HG03442 (cell line): ENCODE data around the gene CCNJ.
A peak's percentile ranks its signal among the peaks of the same experiment; 100 is the strongest.

Experiments used
- ATAC-seq: cut with Tn5 transposase; IDR thresholded peaks from one replicate; pipeline ENCODE4 v1.9.1; 2021; ENCODE audit warnings: mild to moderate bottlenecking, moderate library complexity; ENCODE audit not compliant: unreplicated experiment

Gene CCNJ

DNA sequence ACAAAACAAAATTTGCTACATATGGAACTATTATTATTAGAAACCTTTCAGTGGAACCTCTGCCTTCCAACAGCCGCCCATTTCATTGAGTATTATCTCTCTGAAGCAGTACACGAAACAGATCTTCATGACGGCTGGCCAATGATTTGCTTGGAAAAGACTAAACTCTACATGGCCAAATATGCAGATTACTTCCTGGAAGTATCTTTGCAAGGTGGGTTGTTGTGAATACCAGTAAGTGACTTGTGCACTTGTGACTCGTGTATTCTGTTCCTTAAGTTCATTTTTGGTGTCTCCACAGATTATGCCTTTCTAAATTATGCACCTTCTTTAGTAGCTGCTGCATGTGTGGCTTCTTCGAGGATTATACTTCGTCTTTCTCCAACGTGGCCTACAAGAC is 13.4 kb downstream of the CCNJ start:
- ATAC-seq, result no peak

DNA sequence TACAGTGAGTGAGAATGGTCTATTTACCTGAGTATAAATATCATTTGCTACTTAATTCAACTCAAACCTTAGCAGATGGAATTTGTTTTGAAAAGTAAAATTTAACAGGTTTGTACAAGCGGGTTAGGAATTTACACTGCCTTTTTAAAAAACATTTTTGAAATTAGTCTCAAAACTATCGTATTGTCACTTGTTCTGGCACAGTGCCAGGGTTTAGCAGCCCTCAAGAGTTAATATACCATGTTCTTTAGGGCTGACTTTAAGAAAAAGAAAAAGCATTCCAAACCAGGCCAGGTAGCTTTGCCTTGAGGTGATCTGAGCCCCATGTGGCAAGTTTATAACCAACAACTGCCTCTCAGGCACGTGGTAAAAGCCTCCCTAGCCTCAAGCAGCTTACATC is 17.8 kb downstream of the CCNJ start:
- no peak for ATAC-seq

DNA sequence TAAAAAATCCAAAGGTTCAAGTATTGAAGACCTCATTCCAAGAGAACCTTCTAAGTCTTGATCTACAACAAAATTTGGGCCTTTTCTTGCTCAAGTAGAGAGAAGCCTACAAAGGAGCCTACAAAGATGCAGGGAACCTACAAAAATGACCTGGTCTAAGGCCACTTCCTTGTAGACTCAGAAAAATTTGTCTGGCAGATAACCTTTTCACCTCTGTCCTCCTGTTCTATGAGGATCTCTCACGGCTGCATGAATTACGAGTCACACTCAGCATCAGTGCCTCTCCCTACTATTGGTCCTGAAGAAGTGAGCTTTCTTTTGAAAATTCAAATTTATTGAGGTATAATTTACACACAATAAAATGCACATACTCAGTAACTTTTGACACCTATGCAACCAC is 29.3 kb downstream of the CCNJ start:
- ATAC-seq, result no peak

DNA sequence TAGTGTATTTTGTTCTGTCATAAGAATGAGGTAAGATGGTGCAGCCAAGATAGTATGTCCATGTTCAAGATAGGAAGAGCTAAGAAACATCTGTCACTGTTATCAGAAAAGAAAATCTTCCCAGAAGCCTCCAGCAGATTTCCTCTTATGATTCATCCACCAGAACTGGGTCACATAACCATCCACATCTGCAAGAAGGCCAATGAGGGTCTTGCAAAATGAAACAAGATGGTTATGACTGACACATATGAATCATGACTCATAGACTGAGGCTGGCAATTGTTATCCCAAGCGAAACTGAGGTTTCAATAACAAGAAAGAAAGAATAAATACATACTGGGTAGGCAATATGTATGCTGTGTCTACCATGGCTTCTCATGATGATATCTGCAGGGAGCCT is 30.3 kb downstream of the CCNJ start:
- no peak for ATAC-seq

DNA sequence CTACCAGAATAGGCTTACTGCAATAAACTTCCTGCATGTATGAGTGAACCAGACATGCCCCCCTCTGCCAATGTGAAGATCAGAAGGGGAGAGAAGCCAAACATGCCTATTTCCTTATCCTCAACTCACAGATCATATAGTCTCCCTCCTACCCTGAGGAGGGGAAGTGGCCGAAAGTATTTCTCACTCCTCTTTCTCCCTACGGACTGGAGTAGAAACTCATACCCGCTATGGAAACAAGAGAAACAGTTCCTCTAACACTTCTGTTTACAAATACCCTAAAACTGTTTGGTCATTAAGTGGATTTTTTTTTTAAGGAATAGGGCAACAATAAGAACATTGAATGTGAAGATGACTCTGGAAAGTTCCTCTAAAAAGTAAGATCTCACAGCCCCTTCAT is 31.4 kb downstream of the CCNJ start:
- no peak for ATAC-seq

DNA sequence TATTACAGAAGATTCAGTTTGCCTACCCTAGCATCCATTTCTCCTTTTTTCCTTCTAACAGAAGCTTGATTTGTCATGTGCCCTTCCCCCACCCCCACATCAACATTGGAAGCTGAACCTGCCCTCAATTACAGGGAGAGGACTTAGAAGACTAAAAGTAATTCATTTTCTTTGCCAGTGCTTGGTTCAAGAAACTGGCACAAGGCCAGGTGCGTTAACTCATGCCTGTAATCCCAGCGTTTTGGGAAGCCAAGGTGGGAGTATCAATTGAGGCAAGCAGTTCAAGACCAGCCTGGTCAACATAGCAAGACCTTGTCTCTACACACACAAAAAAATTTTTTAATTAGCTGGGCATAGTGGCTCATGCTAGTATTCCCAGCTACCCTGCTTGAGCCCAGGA is 32.6 kb downstream of the CCNJ start:
- ATAC-seq, result no peak

DNA sequence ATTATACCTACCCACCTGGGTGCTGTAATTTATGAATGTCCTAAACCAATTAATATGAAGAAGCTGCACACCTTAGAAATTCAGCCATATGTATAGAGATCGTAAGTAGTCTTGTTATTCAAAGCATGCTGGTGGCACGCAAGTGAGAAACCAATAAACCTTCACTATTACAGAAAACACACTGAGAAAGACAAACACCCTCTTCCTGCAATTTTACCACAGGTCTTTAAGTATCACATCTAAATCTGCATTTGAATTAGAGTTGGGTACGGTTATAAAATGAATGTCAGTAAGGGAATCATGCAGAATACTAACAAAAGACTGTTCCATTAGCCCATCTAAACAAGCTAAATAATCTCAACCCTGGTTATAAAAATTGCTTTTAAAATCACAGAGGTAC is 33.8 kb downstream of the CCNJ start:
- ATAC-seq, result no peak

DNA sequence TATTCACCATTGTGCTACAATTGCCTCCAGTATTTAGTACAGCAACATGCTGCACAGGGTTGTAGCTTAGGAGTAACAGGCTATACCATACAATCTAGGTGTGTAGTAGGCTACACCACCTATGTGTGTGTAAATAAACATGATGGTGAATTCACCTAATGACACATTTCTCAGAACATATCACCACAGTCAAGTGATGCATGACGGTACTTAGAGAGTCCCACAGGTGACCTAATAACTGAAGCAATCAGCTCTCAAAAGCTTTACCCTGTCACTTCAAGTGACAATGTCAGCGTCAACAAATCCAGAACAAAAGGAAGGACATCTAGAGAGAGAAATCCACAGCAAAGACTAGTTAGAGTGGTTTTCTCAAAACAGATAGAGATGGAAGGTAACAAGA is 38.8 kb downstream of the CCNJ start:
- ATAC-seq, result no peak

DNA sequence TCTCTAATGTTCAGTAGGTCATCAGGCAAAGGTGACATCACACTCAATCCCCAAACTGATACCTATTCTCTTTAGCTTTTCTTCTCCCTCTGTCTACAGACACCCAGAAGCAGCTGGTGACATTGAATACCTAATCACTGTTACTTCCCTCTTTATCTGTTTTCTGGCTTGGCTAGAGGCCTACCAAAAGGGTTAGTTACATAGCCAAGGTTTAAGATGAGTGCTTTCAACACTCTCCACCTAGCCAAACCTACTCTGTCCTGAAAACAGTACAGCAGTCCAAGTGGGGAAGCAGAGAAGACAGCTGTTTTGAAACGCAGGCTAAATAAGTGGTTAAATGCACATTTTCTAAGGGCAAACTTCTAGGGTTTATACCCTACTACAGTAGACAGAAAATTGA is 39.4 kb downstream of the CCNJ start:
- no peak for ATAC-seq

DNA sequence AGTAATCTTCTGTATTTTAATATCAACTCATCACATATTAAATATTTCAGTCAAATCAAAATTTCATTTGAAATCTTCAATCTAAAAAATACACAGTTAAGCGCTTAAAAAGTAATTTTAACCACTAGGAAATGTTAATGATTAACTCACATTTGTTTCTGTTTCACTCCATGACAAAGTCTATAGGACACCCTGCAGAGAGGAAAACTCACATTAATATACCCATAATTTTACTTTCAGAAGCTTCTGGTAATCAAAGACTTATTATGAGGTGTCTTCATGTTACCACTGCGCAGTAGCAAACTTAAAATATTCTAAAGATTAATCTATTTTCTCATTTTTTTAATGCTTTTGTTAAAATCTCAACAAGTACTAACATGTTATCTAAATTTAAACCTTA is 45.7 kb downstream of the CCNJ start:
- ATAC-seq, result no peak

DNA sequence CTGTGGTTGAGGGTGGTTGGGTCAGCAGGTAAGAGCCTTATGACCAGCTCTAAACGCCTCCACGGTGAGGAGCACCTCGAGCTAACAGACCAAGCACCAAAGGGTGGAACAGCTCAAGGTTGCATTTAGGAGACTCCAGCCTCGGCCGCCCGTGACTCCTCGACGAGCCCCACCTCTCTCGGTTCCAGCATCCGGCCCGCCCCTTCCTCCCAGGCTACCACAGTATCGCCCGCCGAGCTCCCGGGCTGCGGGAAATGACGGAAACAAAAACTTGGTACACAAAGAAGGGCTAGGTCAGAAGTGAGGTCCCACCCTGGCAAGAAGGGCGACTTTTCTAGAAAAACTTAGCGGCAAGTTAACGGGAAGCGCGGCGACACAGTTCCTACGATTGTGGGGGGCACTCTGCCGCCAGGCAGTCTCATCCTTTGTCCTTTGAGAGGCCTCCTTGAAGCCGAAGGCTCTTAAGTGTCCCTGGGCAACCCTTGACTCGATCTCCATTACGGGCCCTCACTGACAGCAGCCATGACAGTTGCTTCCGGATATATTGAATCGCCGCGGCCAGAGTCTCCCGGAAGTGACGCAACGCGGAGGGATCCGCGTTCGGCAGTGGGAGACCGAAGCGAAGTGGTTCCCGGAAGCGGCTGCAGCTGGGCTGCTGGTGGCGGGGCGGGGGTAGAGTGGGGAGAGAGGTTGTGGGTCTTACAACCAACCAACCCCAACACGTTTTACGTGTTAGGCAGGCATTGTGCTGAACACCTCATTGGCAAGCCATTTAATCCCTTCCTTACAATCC is 46.5 kb downstream of the CCNJ start:
- ATAC-seq, result peak; percentile 87

DNA sequence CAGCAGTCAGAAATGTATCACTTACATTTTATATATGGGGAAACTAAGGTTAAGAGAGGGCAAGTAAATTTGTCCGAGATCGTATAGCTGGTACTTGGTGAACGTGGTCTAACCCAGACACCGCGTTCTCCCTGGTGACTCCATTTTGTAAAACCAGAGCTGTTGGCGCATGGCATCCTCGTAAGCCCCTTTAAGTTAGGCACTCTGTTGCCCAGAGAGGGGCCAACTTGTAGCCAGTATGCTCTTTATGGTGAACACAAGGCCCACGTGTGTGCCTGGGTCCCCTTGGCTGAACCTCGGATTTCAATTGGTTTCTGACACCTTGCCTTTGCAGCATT is 47.0 kb downstream of the CCNJ start:
- ATAC-seq, result no peak

DNA sequence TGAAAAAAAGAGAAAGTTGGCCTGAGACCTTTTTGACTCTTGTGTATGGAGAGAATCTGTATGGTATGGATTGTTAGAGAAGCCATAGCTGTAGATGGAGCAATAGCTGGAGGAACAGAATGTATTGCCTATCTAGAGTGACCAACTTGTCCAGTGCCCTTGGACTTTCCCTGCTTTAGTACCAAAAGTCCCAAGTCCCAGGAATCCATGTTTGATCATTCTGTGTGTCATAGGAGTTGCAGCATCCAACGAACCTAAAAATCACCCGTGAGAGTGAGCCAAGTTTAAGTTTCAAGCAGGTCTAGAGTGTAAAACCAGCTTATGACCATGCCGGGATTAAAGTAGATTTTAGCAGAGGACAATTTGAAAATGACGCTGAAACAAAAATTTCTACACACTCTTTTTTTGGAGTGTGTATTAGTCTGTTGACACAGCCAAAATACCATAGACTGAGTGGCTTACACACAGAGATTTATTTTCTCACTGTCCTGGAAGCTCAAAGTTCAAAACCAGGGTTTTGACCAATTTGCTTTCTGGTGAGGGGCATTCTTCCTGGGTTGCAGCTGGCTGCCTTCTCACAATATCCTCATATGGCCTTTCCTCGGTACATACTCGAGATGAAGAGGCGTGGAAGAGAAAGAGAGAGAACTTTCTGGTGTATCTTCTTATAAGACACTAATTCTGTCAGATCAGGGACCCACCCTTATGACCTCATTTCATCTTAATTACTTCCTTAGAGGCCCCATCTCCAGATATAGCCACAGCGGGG is 49.8 kb downstream of the CCNJ start:
- no peak for ATAC-seq

DNA sequence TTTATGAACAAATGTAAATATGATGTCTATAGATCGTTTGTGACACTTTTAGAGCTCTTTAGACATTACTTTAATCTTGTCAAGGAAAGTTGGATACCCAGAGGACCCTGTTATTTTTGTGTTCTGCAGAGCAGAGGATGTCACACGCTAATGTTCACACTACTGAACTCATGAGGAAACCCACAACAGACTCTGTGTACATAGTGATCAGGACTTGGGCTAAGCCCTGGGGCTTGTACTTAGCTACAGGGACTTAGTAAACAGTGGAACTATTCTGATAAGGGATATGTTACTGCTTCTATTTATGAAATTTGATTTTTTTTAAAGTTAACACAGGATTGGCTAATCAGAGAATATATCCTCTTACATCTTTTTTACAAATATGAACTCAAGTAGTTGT is 50.6 kb downstream of the CCNJ start:
- ATAC-seq, result no peak

DNA sequence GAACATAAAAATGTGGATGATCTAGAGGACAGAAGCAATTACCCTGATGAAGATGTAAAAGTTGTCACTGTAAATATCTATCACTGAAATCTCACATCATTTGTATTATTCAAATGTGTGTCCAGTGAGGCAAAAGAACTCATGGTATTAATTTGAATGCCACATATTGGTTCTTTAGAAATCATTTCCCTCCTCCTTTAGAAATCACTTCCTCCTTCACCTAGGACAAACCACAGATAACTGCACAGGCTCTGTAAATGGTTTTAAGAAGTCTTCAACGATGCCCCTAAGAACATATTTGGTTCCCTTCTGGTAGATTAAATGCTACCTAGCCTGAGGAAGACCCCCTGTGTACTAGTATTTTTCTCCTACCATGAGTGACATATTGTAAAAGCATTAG is 53.6 kb downstream of the CCNJ start:
- ATAC-seq, result no peak

DNA sequence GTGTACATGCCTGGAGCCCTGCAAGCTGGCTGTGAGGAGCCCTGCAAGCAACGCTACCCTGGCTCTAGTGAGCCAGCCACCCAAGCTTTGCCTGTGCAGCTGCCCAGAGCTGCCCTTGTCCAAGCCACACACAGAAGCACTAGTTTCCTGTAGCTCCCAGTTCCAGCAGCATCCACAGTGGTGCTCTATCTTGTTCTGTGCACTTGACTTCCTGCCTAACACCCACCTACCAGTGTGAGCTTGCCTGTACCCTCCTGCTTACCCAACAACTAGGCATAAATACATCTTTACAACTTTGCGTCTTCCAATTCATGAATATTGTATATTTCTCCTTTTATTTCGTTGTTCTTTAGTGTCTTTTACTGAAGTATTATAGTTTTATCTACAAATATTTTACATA is 54.5 kb downstream of the CCNJ start:
- no peak for ATAC-seq

DNA sequence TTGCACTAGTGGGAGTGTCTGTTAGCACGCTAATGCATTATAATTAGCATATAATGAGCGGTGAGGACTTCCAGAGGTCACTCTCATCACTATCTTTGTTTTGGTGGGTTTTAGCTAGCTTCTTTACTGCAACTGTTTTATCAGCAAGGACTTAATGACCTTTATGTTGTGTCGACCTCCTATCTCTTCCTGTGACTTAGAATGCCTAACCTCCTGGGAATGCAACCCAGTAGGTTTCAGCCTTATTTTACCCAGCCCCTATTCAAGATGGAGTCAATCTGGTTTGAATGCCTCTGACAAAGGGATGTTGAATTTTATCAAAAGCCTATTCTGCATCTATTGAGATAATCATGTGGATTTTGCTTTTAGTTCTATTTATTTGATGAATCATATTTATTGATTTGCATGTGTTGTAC is 64.2 kb downstream of the CCNJ start:
- ATAC-seq, result no peak
